ENCODE measurements around the gene MYG1. TPM values are rescaled to one million over a fixed set of nuclear protein-coding genes. Genes with fewer than 3 reads are reported as not detected.
A peak's percentile ranks its signal among the peaks of the same experiment; 100 is the strongest.

MYG1 gene
- polyA plus RNA-seq, 3 donors: 49.3 to 64.3 (median 55.7) TPM

- H2AFZ ChIP-seq (ENCODE audit: insufficient read depth, low read depth, low read length, poor library complexity, severe bottlenecking): no peak overlapping the region
- WGBS (ENCODE audit: insufficient coverage): 100% methylated on average over 4 of the region's 5 CpGs
- H3K27me3 ChIP-seq (ENCODE audit: control insufficient read depth in 2 of 2, insufficient read depth in 2 of 2, low read length in 2 of 2): no peaks in the 10 kb centered on the region
- DNase-seq: no peak
- H3K4me1 ChIP-seq (ENCODE audit: control insufficient read depth in 1 of 2, insufficient read depth in 2 of 2, low read length in 2 of 2): peaks cover 9 to 12% of the 10 kb centered on the region in 2 donors
- no peaks in the 10 kb centered on the region for H4K20me1 ChIP-seq (ENCODE audit: insufficient read depth, low read length)
- peaks cover 23% of the 10 kb centered on the region for H3K79me2 ChIP-seq (ENCODE audit: insufficient read depth, low read length)
- Mint-ChIP-seq H3K27ac (peak overlapping the region in 1 of 7 donors; percentile 73), H3K36me3 (peaks cover 35 to 83% of the 10 kb centered on the region in 2 donors), H3K9me3 (no peaks in the 10 kb centered on the region), H3K4me1 (peaks cover 13% of the 10 kb centered on the region), H3K27me3 (ENCODE audit: low read depth in 3 of 3) (no peaks in the 10 kb centered on the region), H3K4me3 (no peak overlapping the region)
- no peak overlapping the region for H3K4me3 ChIP-seq (replicated peaks in 1 of 3; ENCODE audit: low read depth in 2 of 3, low read length in 3 of 3)
- H3K36me3 ChIP-seq (replicated peaks in 1 of 2; ENCODE audit: control insufficient read depth in 1 of 2, insufficient read depth in 2 of 2, low read length in 2 of 2): peaks cover 29 to 52% of the 10 kb centered on the region in 2 donors
- no peak overlapping the region for H3K4me2 ChIP-seq (replicated peaks; ENCODE audit: extremely low read depth, low read length, poor library complexity, severe bottlenecking)
- no peaks in the 10 kb centered on the region for H3K9me3 ChIP-seq (replicated peaks in 1 of 2; ENCODE audit: control insufficient read depth in 1 of 2, insufficient read depth in 1 of 2, low read length in 2 of 2)
- no peak overlapping the region for H3K9ac ChIP-seq (ENCODE audit: insufficient read depth, low read length, poor library complexity, severe bottlenecking)
- TF ChIP-seq, protein P1, sequence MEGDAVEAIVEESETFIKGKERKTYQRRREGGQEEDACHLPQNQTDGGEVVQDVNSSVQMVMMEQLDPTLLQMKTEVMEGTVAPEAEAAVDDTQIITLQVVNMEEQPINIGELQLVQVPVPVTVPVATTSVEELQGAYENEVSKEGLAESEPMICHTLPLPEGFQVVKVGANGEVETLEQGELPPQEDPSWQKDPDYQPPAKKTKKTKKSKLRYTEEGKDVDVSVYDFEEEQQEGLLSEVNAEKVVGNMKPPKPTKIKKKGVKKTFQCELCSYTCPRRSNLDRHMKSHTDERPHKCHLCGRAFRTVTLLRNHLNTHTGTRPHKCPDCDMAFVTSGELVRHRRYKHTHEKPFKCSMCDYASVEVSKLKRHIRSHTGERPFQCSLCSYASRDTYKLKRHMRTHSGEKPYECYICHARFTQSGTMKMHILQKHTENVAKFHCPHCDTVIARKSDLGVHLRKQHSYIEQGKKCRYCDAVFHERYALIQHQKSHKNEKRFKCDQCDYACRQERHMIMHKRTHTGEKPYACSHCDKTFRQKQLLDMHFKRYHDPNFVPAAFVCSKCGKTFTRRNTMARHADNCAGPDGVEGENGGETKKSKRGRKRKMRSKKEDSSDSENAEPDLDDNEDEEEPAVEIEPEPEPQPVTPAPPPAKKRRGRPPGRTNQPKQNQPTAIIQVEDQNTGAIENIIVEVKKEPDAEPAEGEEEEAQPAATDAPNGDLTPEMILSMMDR (IDR thresholded peaks at IDR 0.05): no peak
- intact Hi-C loops (cut with micrococcal nuclease): no loop called here
- no peak overlapping the region for H3K27ac ChIP-seq (ENCODE audit: low read depth in 1 of 2, low read length in 2 of 2)
Measured at GRCh38 chr12:53274445-53274844, 25.1 kb upstream of the MYG1 start.

DNA sequence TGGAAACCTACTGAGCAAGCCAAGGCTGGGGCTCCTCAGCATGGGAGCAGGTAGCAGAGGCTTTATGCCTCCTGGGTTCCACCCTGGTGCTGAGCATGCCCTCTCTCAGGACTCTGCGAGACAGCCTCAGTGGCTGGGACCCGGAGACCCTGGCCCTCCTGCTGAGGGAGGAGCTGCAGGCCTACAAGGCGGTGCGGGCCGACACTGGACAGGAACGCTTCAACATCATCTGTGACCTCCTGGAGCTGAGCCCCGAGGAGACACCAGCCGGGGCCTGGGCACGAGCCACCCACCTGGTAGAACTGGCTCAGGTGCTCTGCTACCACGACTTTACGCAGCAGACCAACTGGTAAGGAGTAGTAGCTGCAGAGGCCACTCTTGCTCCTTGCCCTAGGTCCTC is 23.0 kb upstream of the MYG1 start:
- WGBS (ENCODE audit: insufficient coverage): 97% methylated on average over 11 of the region's 11 CpGs
- H3K4me3 Mint-ChIP-seq: no peak overlapping the region
- no peak for DNase-seq
- H3K79me2 ChIP-seq (ENCODE audit: insufficient read depth, low read length): peaks cover 10% of the 10 kb centered on the region
- H3K27ac Mint-ChIP-seq: no peak overlapping the region
- no peaks in the 10 kb centered on the region for H3K27me3 Mint-ChIP-seq (ENCODE audit: low read depth in 3 of 3)
- no peak overlapping the region for H3K4me3 ChIP-seq (replicated peaks in 1 of 3; ENCODE audit: low read depth in 2 of 3, low read length in 3 of 3)
- H3K27me3 ChIP-seq (ENCODE audit: control insufficient read depth in 2 of 2, insufficient read depth in 2 of 2, low read length in 2 of 2): no peaks in the 10 kb centered on the region
- H3K36me3 ChIP-seq (replicated peaks in 1 of 2; ENCODE audit: control insufficient read depth in 1 of 2, insufficient read depth in 2 of 2, low read length in 2 of 2): peaks cover 39 to 71% of the 10 kb centered on the region in 2 donors
- H3K27ac ChIP-seq (ENCODE audit: low read depth in 1 of 2, low read length in 2 of 2): no peak overlapping the region
- no peak overlapping the region for H3K4me2 ChIP-seq (replicated peaks; ENCODE audit: extremely low read depth, low read length, poor library complexity, severe bottlenecking)
- no peaks in the 10 kb centered on the region for H4K20me1 ChIP-seq (ENCODE audit: insufficient read depth, low read length)
- H3K9ac ChIP-seq (ENCODE audit: insufficient read depth, low read length, poor library complexity, severe bottlenecking): no peak overlapping the region
- no peak overlapping the region for H2AFZ ChIP-seq (ENCODE audit: insufficient read depth, low read depth, low read length, poor library complexity, severe bottlenecking)
- H3K36me3 Mint-ChIP-seq: peaks cover 42 to 86% of the 10 kb centered on the region in 2 donors
- TF ChIP-seq, protein P1 (IDR thresholded peaks at IDR 0.05): no peak
- H3K9me3 Mint-ChIP-seq: no peaks in the 10 kb centered on the region
- H3K4me1 ChIP-seq (ENCODE audit: control insufficient read depth in 1 of 2, insufficient read depth in 2 of 2, low read length in 2 of 2): no peaks in the 10 kb centered on the region
- H3K9me3 ChIP-seq (replicated peaks in 1 of 2; ENCODE audit: control insufficient read depth in 1 of 2, insufficient read depth in 1 of 2, low read length in 2 of 2): no peaks in the 10 kb centered on the region
- no peaks in the 10 kb centered on the region for H3K4me1 Mint-ChIP-seq
- intact Hi-C loops (cut with micrococcal nuclease): no loop called here
